ENCODE data around the gene INA. TPM values are rescaled to one million over a fixed set of nuclear protein-coding genes. Genes with fewer than 3 reads are reported as not detected.
"Not testable (repeated sequence)": the region's sequence is repeated elsewhere in the genome, so short reads cannot be mapped to it uniquely, and the experiment has no call there.

INA gene
- total RNA-seq, 4 donors from 2014 or later = not detected

- no peak overlapping the region for H3K4me3 ChIP-seq
- H3K4me1 ChIP-seq = peaks cover 0 to 11% (median 0%) of the 10 kb centered on the region in 4 donors
- no peaks in the 10 kb centered on the region for H3K36me3 ChIP-seq
- no peak for DNase-seq (ENCODE audit: low spot score in 2 of 2)
- no peaks in the 10 kb centered on the region for H3K9me3 ChIP-seq
- TF ChIP-seq EP300 (IDR thresholded peaks at IDR 0.05) (no peak), POLR2A (IDR thresholded peaks at IDR 0.05) (no peak)
- TF ChIP-seq, protein P1, sequence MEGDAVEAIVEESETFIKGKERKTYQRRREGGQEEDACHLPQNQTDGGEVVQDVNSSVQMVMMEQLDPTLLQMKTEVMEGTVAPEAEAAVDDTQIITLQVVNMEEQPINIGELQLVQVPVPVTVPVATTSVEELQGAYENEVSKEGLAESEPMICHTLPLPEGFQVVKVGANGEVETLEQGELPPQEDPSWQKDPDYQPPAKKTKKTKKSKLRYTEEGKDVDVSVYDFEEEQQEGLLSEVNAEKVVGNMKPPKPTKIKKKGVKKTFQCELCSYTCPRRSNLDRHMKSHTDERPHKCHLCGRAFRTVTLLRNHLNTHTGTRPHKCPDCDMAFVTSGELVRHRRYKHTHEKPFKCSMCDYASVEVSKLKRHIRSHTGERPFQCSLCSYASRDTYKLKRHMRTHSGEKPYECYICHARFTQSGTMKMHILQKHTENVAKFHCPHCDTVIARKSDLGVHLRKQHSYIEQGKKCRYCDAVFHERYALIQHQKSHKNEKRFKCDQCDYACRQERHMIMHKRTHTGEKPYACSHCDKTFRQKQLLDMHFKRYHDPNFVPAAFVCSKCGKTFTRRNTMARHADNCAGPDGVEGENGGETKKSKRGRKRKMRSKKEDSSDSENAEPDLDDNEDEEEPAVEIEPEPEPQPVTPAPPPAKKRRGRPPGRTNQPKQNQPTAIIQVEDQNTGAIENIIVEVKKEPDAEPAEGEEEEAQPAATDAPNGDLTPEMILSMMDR (IDR thresholded peaks at IDR 0.05) = no peak
- whole genome bisulfite sequencing, 2 donors = 73 to 82% methylated on average over 4 of the region's 4 CpGs
- no peak overlapping the region for H3K27ac ChIP-seq
- no peaks in the 10 kb centered on the region for H3K27me3 ChIP-seq
These were observed 30.6 kb upstream of the INA start for GRCh38 chr10:103246324-103246723.

GRCh38 chr10:103254113-103254512 lies 22.8 kb upstream of the INA start:
- Histone ChIP-seq H3K27ac (no peak overlapping the region), H3K4me3 (no peak overlapping the region), H3K9me3 (peaks cover 0 to 2% (median 0%) of the 10 kb centered on the region in 4 donors), H3K4me1 (no peaks in the 10 kb centered on the region), H3K27me3 (no peaks in the 10 kb centered on the region), H3K36me3 (no peaks in the 10 kb centered on the region)
- WGBS, 2 donors = 77 to 80% methylated on average over 3 of the region's 3 CpGs
- no peak for DNase-seq (ENCODE audit: low spot score in 2 of 2)
- TF ChIP-seq, protein P1 (IDR thresholded peaks at IDR 0.05) = no peak
- no peak for TF ChIP-seq EP300 (IDR thresholded peaks at IDR 0.05)

GRCh38 chr10:103254538-103255325 lies 22.2 kb upstream of the INA start:
- Histone ChIP-seq H3K9me3 (peaks cover 0 to 8% (median 0%) of the 10 kb centered on the region in 4 donors), H3K27ac (no peak overlapping the region), H3K4me3 (no peak overlapping the region), H3K27me3 (no peaks in the 10 kb centered on the region), H3K36me3 (no peaks in the 10 kb centered on the region), H3K4me1 (no peaks in the 10 kb centered on the region)
- 61 to 74% methylated on average over 4 of the region's 4 CpGs for WGBS, 2 donors
- DNase-seq (ENCODE audit: low spot score in 2 of 2) = no peak
- TF ChIP-seq, protein P1 (IDR thresholded peaks at IDR 0.05) = no peak
- TF ChIP-seq POLR2A (IDR thresholded peaks at IDR 0.05) = no peak
- TF ChIP-seq EP300 (IDR thresholded peaks at IDR 0.05) = no peak

- no peaks in the 10 kb centered on the region for H3K27me3 ChIP-seq
- H3K27ac ChIP-seq = no peak overlapping the region
- no peak for DNase-seq (ENCODE audit: low spot score in 2 of 2)
- no peak for TF ChIP-seq POLR2A (IDR thresholded peaks at IDR 0.05)
- no peak for TF ChIP-seq EP300 (IDR thresholded peaks at IDR 0.05)
- TF ChIP-seq, protein P1 (IDR thresholded peaks at IDR 0.05) = no peak
- no peak overlapping the region for H3K4me3 ChIP-seq
- H3K4me1 ChIP-seq = no peaks in the 10 kb centered on the region
- peaks cover 0 to 12% (median 0%) of the 10 kb centered on the region in 4 donors for H3K9me3 ChIP-seq
- no peaks in the 10 kb centered on the region for H3K36me3 ChIP-seq
- 89 to 97% methylated on average over 1 of the region's 1 CpG for WGBS, 2 donors
These were observed 20.3 kb upstream of the INA start for GRCh38 chr10:103256613-103257012.

DNA sequence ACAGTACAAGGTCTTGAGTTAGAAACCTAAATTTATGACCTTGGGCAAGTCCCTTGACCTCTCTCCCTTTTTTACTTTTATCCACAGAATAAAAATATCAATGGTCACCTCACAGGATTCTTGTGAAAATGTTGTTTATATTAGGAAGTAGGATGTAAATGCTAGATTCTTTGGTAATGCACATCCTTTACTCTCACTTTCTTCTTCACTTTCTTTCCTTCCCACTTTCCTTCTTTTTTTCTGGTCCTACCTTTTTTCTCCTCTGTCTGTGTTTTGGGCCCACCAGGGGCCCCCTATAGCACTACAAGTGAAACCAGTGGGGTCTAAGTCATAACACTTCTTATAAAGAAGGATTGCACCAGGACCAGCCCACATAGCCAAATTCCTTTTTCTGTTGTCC lies 19.1 kb upstream of the INA start:
- DNase-seq (ENCODE audit: low spot score in 2 of 2) = no peak
- H3K9me3 ChIP-seq = peaks cover 0 to 12% (median 0%) of the 10 kb centered on the region in 4 donors
- H3K4me1 ChIP-seq = no peaks in the 10 kb centered on the region
- TF ChIP-seq, protein P1 (IDR thresholded peaks at IDR 0.05) = no peak
- no peak for TF ChIP-seq POLR2A (IDR thresholded peaks at IDR 0.05)
- TF ChIP-seq EP300 (IDR thresholded peaks at IDR 0.05) = no peak
- H3K27me3 ChIP-seq = no peaks in the 10 kb centered on the region
- no peak overlapping the region for H3K4me3 ChIP-seq
- no peak overlapping the region for H3K27ac ChIP-seq
- no peaks in the 10 kb centered on the region for H3K36me3 ChIP-seq

DNA sequence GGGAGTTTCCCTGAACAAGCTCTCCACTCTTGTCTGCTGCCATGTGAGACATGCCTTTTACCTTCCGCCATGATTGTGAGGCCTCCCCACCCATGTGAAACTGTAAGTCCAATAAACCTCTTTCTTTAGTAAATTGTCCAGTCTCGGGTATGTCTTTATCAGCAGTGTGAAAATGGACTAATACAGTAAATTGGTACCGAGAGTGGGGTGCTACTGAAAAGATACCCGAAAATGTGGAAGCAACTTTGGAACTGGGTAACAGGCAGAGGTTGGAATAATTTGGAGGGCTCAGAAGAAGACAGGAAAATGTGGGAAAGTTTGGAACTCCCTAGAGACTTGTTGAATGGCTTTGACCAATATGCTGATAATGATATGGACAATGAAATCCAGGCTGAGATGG lies 18.0 kb upstream of the INA start:
- not testable (repeated sequence) for H3K27me3 ChIP-seq; H3K36me3 ChIP-seq; DNase-seq (ENCODE audit: low spot score in 2 of 2); H3K4me1 ChIP-seq; H3K27ac ChIP-seq; H3K4me3 ChIP-seq
- H3K9me3 ChIP-seq = peaks cover 0 to 12% (median 0%) of the 10 kb centered on the region in 4 donors
- 93 to 95% methylated on average over 4 of the region's 4 CpGs for WGBS, 2 donors

All from tibial nerve (tissue), 4 donors.